Measurements from ENCODE around the gene FAM83C.

Gene FAM83C

DNA sequence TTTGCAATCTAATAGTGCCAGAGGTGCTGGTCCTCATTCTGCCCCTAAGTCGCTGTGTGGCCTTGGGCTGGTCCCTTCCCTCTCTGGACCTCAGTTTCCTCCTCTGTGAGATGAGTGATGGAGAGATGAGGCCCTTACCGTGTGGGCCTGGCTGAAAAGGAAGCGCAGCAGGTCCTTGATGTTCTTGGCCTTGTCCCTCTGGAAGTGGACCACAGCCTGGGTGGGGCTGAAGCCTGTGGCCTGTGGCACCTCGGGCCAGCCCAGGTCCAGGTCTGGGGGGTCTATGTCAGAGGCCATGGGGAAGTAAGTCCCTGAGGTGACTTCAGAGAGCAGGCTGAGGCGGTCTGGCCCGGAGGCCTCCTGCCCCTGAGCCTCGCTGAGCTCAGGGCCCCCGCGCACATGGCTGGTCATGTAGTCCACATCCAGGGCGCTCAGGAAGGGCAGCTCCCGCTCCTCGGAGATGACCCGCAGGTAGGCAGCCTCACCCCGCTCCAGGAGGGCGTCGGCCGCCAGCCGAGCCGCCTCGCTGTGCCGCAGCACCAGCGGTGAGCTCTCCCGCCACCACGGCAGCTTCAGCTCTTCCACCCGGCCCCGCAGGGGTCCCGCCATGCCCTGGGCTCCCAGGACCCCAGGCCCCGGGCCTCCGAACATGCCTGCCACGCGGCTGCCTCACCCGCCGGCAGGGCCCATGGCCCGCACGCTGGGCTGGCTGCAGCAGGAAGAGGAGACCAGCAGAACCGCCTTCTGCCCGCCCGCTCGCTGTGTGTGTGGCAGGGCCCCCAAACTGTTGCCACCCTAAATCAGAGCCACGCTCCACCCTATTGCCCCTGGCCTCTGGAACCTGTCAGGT, at the start of gene FAM83C:
Gene FAM83C (minus strand): TSS at position 772 of the 850 bp plus-strand sequence. CDS start 121 bp downstream, at position 651.
- DNase-seq = no peak

DNA sequence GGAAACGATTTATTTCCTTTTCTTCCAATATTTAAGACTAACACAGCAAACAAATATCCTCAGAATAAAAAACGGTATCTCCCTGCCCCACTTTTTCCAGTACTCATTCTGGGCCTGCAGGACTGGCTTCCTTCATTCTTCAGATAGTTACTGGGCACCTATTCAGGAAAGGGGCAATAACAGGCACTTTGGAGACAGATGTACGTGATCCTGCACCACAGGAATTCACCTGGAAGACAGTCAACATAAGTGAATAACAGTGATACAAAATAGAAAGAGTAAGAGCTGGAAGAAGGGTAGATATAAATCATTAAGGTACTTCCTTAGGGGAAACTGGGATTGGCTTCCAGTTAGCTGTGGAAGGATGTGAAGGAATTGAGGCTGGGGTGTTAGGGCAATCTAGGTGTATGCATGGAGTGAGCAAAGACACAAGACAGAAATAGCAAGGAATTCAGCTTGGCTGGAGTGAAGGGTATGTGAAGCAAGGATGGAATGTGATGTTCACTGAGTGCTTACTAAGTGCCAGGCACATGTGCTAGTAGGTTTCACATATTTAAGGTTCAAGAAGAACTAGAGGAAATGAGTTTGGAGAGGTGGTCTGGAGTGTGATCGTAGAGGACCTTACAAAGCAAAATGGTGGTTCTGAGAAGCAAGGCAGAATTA, 49.3 kb upstream of the FAM83C start:
- DNase-seq = no peak

DNA sequence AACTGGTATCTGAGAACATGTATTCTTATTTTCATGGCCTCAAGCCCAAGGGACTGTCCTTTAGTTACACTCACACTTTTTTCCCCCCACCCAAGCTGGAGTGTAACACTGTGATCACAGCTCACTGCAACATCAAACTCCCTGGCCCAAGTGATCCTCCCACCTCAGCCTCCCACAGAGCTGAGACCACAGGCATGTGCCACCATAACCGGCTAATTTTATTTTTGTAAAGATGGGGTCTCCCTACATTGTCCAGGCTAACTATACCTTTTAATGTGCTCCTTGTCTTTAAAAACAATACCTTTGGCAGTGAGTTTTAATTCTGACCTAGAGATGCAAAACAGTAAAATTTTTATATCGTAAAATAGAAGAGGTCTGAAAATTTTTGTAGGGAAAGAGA, 48.2 kb upstream of the FAM83C start:
- DNase-seq = no peak

DNA sequence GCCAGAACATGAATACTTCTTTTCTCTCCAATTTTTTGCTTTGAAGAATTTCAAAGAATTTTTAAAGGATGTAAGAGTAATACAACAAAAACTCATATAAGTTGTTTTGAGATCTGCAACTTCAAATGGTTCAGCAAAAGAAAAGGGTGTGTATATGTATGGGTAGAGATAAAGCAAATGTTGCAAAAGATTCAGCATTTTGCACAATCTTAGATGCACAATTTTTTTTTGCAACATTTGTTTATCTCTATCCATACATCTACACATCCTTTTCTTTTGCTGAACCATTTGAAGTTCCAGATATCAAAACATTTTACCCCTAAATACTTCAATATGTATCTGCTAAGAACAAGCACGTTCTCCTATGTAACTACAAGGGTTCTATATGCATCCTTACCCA, 47.4 kb upstream of the FAM83C start:
- DNase-seq = no peak

DNA sequence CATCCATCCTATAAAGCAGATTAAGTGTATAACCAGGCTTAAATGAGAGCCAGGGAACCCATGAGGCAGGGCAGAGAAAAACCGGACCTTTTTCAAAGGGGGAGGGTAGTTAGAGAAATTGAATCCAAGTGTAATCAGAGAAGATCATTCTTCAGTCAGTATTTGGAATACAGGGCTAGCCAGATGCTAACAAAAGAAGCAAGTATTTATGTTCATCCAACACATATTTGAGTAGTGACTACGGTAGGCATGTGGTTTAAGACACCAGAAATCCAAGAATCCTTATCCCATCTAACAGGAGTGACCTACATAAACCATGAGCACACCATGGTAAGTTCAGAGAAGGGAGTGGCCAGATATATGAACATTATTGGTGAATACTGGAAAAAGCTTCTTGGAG, 46.8 kb upstream of the FAM83C start:
- DNase-seq = no peak

DNA sequence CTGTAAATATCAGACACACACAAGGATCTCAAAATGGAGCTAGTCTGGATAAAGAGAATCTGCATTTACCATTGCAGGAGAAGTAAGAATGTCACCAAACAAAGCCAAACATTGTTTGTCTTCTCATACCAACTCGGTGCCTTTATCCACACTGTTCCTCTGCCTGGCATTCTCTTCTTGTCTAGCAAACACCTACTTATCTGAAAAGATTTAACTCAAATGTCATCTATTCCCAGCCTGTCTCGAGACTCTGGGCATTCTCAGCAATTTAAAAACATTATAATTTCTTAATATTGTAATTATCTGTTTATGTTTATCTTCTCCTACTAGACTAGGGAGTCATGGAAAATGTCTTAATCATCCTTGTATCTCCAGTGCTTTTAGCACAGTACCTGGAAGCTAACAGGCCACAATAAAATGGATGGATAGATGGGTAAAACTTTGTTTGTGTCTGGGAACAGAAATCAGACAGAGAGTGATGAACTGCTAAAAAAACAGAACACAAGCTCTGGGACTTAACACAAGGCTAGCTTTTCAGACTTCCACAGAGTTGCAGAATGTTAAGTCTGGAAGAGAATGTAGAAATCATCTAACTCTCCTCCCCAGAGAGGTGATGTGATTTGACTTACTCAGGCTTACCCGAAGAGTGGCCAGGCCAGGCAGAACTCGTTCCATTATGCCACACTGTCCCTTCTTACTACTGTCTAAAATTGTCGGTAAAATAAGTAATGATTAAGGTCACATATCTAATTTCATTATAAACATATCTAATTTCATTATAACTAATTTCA, 42.3 kb upstream of the FAM83C start:
- DNase-seq = no peak

DNA sequence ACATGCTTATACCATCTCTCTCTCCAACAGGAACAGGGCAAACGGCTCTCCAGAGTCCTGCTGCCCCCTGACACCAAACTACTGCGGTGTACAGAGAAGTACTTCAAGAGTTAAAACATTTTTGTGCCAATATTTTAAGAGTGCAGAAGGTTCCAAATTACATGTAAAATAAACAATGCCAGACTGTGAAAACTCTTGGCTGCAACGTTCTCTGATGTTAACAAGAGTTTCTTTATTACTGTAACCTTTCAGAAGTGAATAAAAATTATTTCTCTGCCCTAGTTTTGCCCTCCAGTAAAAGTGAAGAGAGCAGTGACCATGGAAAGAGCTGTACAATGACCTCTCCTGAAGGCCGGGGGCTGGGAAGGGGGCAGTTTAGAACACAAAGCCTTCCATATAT, 41.4 kb upstream of the FAM83C start:
- no peak for DNase-seq

DNA sequence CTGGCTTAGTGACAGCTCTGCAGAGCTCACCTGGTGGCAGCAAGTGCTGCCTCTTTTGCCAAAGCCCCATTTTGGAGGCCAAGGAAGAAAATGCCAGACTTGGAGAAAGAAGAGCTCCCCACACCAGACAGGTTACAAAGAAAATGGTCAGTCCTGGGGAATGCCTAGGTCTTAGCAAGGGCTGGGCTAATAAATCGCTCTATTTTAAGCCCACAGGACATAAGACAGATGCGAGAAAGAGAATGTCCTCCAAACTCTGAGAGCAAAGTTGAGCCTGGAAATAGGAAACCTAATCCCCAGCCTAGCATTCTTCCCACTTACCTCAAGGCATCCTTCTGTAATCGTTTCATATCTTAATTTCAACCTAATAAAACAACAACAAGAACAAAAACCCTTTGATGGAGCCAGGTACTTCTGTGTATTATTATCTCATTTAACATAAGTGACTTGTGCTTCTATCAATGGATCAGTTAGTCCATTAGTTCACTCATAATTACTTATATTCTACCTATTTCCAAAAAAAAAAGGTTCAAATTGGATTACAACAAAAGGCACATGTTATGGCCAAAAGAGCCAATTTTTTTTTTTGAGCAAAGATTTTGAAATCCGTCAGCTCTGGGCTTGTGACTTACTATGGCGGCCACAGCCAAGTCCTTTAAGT, 40.4 kb upstream of the FAM83C start:
- no peak for DNase-seq

DNA sequence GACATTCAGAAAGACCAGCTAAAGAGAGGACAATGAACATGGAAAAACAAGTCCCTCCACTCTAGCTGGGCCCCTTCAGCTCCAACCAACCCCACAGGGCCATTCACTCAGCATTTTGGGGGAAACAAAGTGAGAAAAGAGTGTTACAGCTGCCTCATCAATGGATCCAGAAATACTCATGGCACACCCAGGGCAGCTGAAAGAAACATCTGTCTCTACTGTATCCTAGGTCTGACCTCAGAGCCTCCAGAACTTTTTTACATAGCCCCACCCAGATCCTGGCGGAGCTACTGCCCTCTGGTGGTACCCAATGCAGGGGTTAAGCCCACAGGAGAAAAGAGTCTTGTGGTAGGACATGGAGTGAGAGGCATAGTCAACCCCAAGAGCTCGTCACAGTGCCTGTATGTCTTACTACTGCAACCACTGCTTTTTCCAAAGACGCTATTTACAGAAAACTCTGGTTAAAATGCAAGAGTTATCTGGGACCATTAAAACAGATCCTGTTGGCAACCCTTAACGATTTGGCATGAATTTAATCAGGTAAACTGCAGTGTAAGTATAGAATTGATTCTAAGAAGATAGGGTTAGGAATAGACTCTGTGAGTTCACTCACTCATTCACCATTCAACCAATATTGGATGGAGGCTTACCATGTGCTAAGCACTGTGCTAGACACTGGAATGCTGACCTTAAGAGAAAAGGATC, 37.4 kb upstream of the FAM83C start:
- peak; percentile 27 for DNase-seq

DNA sequence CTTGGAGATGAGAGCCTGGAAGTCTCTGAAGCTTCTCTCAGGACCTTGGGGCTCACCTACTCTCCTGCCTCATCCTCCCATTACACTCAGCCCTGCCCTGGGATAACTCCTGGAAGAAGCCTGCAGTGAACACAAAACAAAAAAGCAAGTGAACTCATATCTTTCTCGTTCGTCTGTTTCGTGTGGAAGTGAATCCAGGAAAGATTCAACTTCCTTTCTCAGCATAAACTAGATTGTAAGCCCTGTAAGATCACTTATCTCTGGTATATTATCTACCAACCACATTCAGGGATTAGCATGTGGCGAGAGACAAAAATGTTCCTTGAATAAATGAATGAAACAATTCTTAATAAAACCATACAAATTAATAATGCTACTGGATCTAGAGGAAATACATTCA, 36.5 kb upstream of the FAM83C start:
- DNase-seq = no peak

DNA sequence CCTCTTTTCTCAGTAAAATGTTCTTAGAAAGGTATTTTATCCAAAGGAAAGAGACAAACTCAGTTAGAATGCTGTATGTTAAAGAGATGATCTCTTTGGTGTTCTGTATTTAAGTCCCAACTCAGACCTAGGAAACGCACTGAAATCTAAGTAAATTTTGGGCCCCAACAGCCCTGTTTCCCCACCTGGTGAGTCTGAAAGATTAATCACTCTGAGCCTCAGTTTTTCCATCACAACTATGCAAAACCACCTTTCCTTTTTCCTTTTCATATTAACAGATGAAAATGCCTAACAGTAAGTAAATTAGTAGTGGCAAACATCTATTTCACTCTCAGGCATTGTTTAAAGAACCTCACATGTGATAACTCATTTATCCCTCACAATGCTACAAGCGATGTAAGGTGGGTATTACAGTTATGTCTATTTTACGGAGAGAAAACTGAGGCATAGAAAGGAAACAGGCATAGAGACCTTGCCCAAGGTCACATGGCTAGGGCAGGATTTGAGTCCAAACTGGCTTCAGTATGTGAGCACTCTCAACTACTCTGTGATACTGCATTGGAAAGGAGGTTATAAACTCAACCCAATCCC, 36.0 kb upstream of the FAM83C start:
- no peak for DNase-seq

DNA sequence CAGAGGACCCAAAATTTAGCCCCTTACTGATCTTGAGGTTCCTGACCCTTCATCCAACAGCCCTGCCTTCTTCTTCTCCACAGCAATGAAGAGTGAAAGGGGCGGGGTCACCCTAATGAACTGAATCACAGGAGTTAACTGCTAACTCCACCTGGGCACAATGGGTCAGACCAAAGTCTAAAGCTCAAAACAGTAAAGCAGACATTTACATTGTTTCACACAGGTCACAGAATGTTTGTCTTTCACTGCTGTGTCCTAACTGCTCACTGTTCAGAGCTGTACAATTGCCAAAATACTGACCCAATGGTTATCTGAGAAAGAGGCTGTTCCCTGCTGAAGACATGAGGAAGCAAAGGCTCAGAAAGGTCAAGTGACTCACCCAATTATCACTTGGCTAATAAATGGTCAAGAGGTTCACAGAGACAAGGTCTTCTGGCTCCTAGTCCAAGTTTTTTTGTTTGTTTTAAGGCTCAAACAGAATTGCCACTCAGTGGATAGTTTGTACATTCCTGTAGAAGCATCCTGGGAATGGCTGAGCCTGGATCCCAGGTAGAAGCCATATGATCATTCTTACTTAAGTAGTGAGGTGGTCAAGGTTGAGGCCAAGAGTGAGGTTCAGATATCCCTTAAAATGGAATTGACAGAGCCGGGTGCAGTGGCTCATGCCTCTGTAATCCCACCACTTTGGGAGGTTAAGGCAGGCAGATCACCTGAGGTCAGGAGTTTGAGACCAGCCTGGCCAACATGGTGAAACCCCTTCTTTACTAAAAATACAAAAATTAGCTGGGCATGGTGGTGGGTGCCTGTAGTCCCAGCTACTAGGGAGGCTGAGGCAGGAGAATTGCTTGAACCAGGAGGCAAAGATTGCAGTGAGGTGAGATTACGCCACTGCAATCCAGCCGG, 35.1 kb upstream of the FAM83C start:
- DNase-seq = no peak

DNA sequence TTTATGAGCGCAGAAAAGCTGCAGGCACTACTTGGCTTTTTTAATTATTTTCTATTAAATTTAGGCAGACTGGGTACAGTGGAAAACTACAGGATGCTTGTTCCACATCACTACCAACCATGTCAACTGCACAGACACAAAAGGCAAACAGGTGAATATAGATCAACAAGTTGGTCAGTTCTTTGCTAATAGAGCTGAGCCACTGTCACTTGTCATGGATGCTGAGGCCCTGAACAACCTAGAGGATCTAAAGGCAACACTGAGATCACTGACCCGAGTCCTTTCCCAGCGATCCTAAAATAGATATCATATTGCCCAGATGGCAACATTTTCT, 34.5 kb upstream of the FAM83C start:
- DNase-seq = no peak

DNA sequence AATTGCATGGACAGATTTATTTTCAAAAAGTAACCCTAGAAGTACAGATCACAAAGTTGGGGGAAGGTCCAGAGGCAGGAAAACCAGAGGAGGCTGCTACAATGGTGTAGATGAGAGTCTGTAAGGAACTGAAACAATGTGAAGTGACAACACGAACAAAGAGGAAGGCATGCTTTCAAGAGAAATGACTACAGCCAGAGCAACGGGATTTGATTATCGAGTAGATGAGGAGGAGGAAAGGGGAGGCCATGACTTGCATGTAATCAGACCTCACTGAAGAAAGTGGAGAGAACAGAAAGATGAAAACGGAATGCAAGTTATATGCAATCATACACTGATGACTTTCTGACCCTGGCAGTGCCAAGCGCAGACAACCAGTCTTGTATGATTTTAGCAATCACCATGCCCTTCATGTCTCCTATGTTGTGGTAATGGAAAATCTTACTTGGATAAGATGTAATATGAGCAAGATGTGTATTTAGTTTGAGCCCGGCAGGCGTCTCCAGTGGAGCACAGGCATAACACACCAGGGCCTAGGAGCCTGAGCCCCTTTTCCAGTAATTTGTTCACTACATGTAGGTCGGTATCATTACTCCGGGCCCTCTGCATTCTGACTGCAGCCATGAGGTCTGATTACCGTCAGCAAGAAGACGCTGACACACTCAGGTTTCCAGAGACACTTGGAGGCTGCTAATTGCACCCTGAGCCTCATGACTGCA, 34.0 kb upstream of the FAM83C start:
- DNase-seq = no peak

DNA sequence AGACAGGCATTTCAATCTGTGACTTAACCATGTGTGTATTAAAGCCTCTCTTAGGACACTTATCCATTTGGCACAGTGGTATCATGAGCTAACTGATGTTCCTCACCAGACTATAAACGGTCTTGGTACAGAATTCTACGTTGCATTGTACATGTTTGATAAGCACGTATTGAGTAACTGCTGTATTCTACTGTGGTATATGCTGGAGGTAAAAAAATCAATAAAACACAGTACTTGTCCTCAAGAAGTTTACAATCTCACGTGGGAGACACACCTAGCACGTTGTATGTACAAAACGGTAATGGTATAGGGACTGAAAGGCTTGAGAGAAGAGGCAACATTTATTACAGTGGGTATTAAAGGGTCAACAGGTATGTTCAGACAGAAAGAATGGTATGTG, 33.2 kb upstream of the FAM83C start:
- DNase-seq = no peak

DNA sequence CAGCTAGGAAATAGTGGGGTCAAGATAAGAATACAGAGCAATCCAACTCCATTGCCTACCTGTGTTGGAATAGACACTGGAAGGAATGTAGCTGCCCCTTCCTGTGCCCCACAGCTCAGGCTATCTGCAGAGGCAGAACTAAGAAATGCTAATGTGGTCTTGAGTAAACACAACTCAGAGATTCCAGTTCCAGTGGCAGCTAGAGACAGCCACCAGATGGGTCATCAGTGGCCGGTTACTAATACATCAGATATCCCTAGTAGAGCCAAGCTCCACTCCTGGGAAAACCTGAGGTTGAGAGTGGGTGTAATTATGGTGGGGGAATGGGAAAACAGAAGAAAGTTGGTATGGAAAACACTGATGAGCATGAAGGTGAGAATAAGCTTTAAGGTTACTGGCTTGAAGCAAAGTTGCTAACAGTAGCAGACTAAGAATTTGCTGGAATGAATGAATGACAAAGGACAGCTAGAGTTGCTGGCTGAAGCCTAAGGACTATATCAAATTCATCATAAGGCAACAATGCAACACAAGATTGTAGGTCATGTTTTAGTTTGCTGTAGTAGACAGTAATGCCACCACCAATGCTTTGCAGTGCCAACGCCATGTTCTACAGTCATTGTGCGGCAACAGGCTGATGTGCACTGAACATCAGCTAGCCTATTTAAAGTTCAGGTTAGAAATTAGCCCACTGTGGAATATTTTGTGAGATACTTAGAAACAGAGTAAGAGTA, 28.3 kb upstream of the FAM83C start:
- DNase-seq = no peak

DNA sequence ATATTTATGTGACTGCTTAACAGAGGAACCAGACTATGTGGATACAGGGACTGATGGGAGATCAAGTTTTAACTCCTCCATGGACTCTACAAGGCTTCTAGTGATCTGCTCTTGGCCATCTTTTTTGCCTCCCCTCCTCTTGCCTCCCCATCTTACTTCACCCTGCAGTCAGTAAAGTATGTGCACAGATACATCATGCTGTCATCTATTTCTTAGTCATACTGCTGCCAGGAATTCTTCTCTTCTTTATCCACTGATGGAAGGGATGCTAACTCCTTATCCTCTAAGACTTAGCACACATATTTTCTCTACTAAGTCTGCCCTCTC, 27.6 kb upstream of the FAM83C start:
- no peak for DNase-seq

DNA sequence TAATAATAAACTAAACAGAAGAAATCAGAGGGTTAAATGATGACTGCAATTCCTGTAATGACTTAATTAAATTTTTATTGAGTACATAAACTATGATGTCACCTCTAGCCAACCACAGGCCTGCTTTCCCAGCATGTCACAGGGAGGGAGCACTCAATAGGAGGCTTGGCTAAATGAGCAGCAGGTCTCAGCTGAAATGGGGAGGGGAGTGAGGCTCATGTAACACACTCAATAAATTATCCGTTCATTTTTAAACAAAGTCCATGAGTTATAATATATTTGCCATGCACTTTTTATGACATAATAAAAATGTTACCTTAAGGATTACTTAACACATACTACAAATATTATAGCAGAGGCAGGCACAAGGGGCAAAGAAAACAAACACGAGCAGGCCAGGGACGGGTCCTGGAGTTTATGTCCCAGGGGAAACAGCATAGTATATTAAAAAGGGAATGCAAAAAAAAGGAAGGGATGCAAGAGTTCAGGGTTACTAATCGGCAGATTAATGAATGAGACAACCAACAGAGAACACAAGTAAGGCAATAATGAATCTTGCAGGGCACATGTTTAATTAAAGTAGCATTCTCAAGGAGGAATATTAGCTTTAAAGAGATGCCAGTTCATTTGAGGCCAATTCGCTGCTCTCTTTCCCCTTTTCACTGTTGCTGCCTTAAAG, 27.1 kb upstream of the FAM83C start:
- peak; percentile 46 for DNase-seq

DNA sequence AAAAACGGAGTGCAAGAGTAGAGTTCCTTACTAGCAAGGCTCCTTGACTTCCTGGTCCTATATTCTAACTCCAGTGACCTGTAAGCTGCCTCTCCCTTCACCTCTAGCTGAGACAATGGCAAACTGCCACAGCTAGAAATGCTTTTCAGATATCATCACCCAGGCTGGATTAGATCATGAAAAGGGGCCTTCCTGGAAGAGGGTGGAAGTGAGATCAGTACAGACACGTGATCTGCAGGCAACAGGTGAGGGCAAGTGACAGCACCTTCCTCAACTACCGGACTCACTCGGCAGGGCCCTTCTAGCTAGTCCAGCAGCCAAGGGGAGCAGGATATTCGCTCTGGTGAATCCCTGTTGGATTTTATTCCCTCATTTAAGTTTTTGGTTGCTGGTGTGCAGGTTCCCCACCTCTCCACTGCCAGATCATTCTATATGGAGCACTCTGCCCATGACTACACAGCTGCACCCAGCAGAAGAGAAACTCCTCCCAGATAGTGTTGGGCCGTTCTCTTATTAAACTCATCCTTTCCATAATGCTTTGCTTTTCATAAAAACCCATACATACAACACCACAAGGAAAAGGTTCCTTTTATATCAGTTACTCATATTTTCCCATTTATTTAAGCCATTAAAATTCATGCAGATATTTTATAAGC, 26.4 kb upstream of the FAM83C start:
- DNase-seq = no peak

All from NCI-H2171 treated with DMSO at 0.1 percent for 48 hours (cell line).